IMR-90 (cell line): ENCODE measurements around the gene MLLT3. TPM values are rescaled to one million over a fixed set of nuclear protein-coding genes. Genes with fewer than 3 reads are reported as not detected.

Experiments
- ATAC-seq: fragments of 200-7000 bp; cut with Tn5 transposase; 2 replicates; pipeline ENCODE4 v1.9.1; 2020; ENCODE audit warnings: low read depth, mild to moderate bottlenecking, moderate library complexity
- BruUV-seq: library from RNA; stranded (reverse); fragments of 400-500 nt; replicated peaks from 2 replicates; lab custom pipeline; 2021; lab: Mats Ljungman, UMichigan
- CTCF ChIA-PET: fragments of 300-600 bp; formaldehyde crosslinking; extraction: SDS; loops from one replicate; lab custom pipeline; 2021; ENCODE audit warnings: antibody characterized with exemption; lab: Yijun Ruan, JAX
- POLR2A ChIA-PET: fragments of 300-600 bp; sonication (Branson Sonifier 250); formaldehyde crosslinking; loops from one replicate; lab custom pipeline; 2022; ENCODE audit warnings: antibody characterized with exemption; ENCODE audit not compliant: unreplicated experiment; lab: Charles Lee
- DNase-seq: peaks from one replicate; pipeline ENCODE4 v3.0.0; 2013
- H2AFZ ChIP-seq: replicated peaks from 2 replicates; pipeline ENCODE3; 2013; ENCODE audit warnings: low read length, mild to moderate bottlenecking; ENCODE audit not compliant: poor library complexity
- H2AK5ac ChIP-seq: 2 replicates; pipeline ENCODE4 v1.6.1; 2013; ENCODE audit warnings: low read depth, low read length, inconsistent platforms
- H2AK9ac ChIP-seq: replicated peaks from 2 replicates; pipeline ENCODE3; 2013; ENCODE audit warnings: mild to moderate bottlenecking, low read depth, low read length, moderate library complexity; ENCODE audit not compliant: poor library complexity
- H2BK120ac ChIP-seq: 2 replicates; pipeline ENCODE4 v1.6.1; 2013; ENCODE audit warnings: low read depth, low read length, inconsistent platforms
- H2BK15ac ChIP-seq: 3 replicates; pipeline ENCODE4 v1.6.1; 2013; ENCODE audit warnings: low read depth, low read length, inconsistent platforms
- H2BK20ac ChIP-seq: 2 replicates; pipeline ENCODE4 v1.6.1; 2013; ENCODE audit warnings: low read depth, mild to moderate bottlenecking, inconsistent platforms, low read length, moderate library complexity
- H2BK5ac ChIP-seq: 2 replicates; pipeline ENCODE4 v1.6.1; 2013; ENCODE audit warnings: mild to moderate bottlenecking, low read depth, low read length, inconsistent platforms; ENCODE audit not compliant: poor library complexity, severe bottlenecking
- H3K14ac ChIP-seq: replicated peaks from 2 replicates; pipeline ENCODE4 v1.6.1; 2013; ENCODE audit warnings: low read depth, low read length, inconsistent platforms
- H3K18ac ChIP-seq: 2 replicates; pipeline ENCODE4 v1.6.1; 2013; ENCODE audit warnings: low read depth, low read length, control low read depth
- H3K23ac ChIP-seq: 2 replicates; pipeline ENCODE4 v1.6.1; 2013; ENCODE audit warnings: low read depth, low read length, inconsistent platforms
- H3K27ac ChIP-seq: 2 replicates; pipeline ENCODE4 v1.5.1; 2013; ENCODE audit warnings: mild to moderate bottlenecking, control low read depth, low read length; ENCODE audit not compliant: insufficient read depth
- H3K27me3 ChIP-seq: 2 replicates; pipeline ENCODE4 v1.6.1; 2013; ENCODE audit warnings: low read length; ENCODE audit not compliant: control insufficient read depth, insufficient read depth
- H3K36me3 ChIP-seq: 2 replicates; pipeline ENCODE4 v1.6.1; 2013; ENCODE audit warnings: low read length, mixed read lengths; ENCODE audit not compliant: control insufficient read depth, insufficient read depth
- H3K4ac ChIP-seq: 2 replicates; pipeline ENCODE4 v1.6.1; 2013; ENCODE audit warnings: low read depth, low read length, inconsistent platforms
- H3K4me1 ChIP-seq: 2 replicates; pipeline ENCODE4 v1.6.1; 2013; ENCODE audit warnings: low read length, mixed read lengths; ENCODE audit not compliant: control insufficient read depth, insufficient read depth
- H3K4me2 ChIP-seq: 2 replicates; pipeline ENCODE4 v1.6.1; 2013; ENCODE audit warnings: low read depth, mild to moderate bottlenecking, control low read depth, low read length, moderate library complexity
- H3K4me3 ChIP-seq: 2 replicates; pipeline ENCODE4 v1.5.1; 2013; ENCODE audit warnings: low read depth, mild to moderate bottlenecking, control low read depth, low read length, moderate library complexity; ENCODE audit not compliant: insufficient read depth
- H3K56ac ChIP-seq: 2 replicates; pipeline ENCODE4 v1.6.1; 2013; ENCODE audit warnings: low read length, inconsistent platforms; ENCODE audit not compliant: insufficient read depth; ENCODE audit errors: extremely low read depth
- H3K79me1 ChIP-seq, 2 experiments: 2 replicates each; pipeline ENCODE4 v1.6.1; 2013; ENCODE audit warnings: low read length in 2 of 2, inconsistent platforms in 1 of 2, low read depth in 1 of 2
- H3K9ac ChIP-seq: 2 replicates; pipeline ENCODE4 v1.6.1; 2013; ENCODE audit warnings: low read depth, low read length, control low read depth
- H3K9me1 ChIP-seq: 2 replicates; pipeline ENCODE4 v1.6.1; 2013; ENCODE audit warnings: low read length, inconsistent platforms; ENCODE audit not compliant: insufficient read depth
- H3K9me3 ChIP-seq: 2 replicates; pipeline ENCODE4 v1.6.1; 2013; ENCODE audit warnings: low read length; ENCODE audit not compliant: control insufficient read depth, insufficient read depth
- H4K20me1 ChIP-seq: 2 replicates; pipeline ENCODE4 v1.6.1; 2013; ENCODE audit warnings: low read length, inconsistent platforms; ENCODE audit not compliant: insufficient read depth
- H4K5ac ChIP-seq: 2 replicates; pipeline ENCODE4 v1.6.1; 2013; ENCODE audit warnings: mild to moderate bottlenecking, low read depth, low read length, control low read depth
- H4K8ac ChIP-seq, 2 experiments: 2 replicates each; pipeline ENCODE4 v1.6.1; 2013; ENCODE audit warnings: low read depth in 2 of 2, low read length in 2 of 2, control low read depth in 1 of 2, inconsistent platforms in 1 of 2
- H4K91ac ChIP-seq: 2 replicates; pipeline ENCODE4 v1.6.1; 2013; ENCODE audit warnings: low read depth, low read length, inconsistent platforms; ENCODE audit not compliant: insufficient read depth
- BHLHE40 ChIP-seq: fragments of 150-350 bp; IDR thresholded peaks from 2 replicates; pipeline ENCODE4 v1.6.1; 2016; ENCODE audit warnings: mild to moderate bottlenecking, low read depth, low read length
- CEBPB ChIP-seq: IDR thresholded peaks from 2 replicates; pipeline ENCODE4 v1.6.1; 2012; ENCODE audit warnings: low read depth, low read length, improper control_type of control experiment
- CHD1 ChIP-seq: IDR thresholded peaks from 2 replicates; pipeline ENCODE4 v1.6.1; 2012; ENCODE audit warnings: low read depth, low read length, improper control_type of control experiment
- ELK1 ChIP-seq: fragments of 150-350 bp; IDR thresholded peaks from 2 replicates; pipeline ENCODE4 v1.6.1; 2016; ENCODE audit warnings: low read depth, mild to moderate bottlenecking, low read length, moderate library complexity, borderline replicate concordance
- FOS ChIP-seq: fragments of 150-350 bp; IDR thresholded peaks from 2 replicates; pipeline ENCODE4 v1.6.1; 2016; ENCODE audit warnings: low read depth, low read length
- MAFK ChIP-seq: IDR thresholded peaks from 2 replicates; pipeline ENCODE4 v1.6.1; 2012; ENCODE audit warnings: low read depth, low read length, improper control_type of control experiment
- MAZ ChIP-seq: IDR thresholded peaks from 2 replicates; pipeline ENCODE4 v1.6.1; 2012; ENCODE audit warnings: low read depth, mild to moderate bottlenecking, low read length, improper control_type of control experiment, moderate library complexity, borderline replicate concordance
- MXI1 ChIP-seq: IDR thresholded peaks from 2 replicates; pipeline ENCODE4 v1.6.1; 2012; ENCODE audit warnings: low read depth, mild to moderate bottlenecking, low read length, moderate library complexity, borderline replicate concordance
- NFE2L2 ChIP-seq: fragments of 150-350 bp; IDR thresholded peaks from 2 replicates; pipeline ENCODE4 v1.6.1; 2016; ENCODE audit warnings: low read depth, mild to moderate bottlenecking, low read length
- POLR2A ChIP-seq: IDR thresholded peaks from 2 replicates; pipeline ENCODE4 v1.6.1; 2012; ENCODE audit warnings: mild to moderate bottlenecking, low read depth, low read length
- RAD21 ChIP-seq: IDR thresholded peaks from 2 replicates; pipeline ENCODE4 v1.6.1; 2012; ENCODE audit warnings: low read length, improper control_type of control experiment
- RCOR1 ChIP-seq: IDR thresholded peaks from 2 replicates; pipeline ENCODE4 v1.6.1; 2012; ENCODE audit warnings: mild to moderate bottlenecking, low read length, improper control_type of control experiment; ENCODE audit not compliant: insufficient replicate concordance
- RFX5 ChIP-seq: IDR thresholded peaks from 2 replicates; pipeline ENCODE4 v1.8.0; 2012; ENCODE audit warnings: low read depth, mild to moderate bottlenecking, low read length, moderate library complexity
- SMC3 ChIP-seq: fragments of 150-350 bp; IDR thresholded peaks from 2 replicates; pipeline ENCODE4 v1.6.1; 2016; ENCODE audit warnings: low read depth, mild to moderate bottlenecking, antibody characterized with exemption, low read length, moderate library complexity
- USF2 ChIP-seq: fragments of 150-350 bp; IDR thresholded peaks from 2 replicates; pipeline ENCODE4 v1.6.1; 2017; ENCODE audit warnings: mild to moderate bottlenecking, antibody characterized with exemption, low read length, low read depth
- WGBS, 2 experiments: methylation state at CpG; one replicate each; pipeline versions ENCODE4 v1.1.5 to v1.1.7; 2013; ENCODE audit warnings: missing lambda C conversion rate in 2 of 2; ENCODE audit not compliant: insufficient read length in 1 of 2; ENCODE audit errors: extremely low coverage in 2 of 2; 5-methylcytosine and 5-hydroxymethylcytosine counted together
- dilution Hi-C: fragments of 300-500 bp; cut with HindIII; formaldehyde crosslinking; loops from one replicate; pipeline ENCODE4 v1.14.3; 2018; ENCODE audit warnings: low sequenced_read_pairs; ENCODE audit not compliant: unreplicated experiment
- in situ Hi-C: fragments of 300-500 bp; cut with MboI; formaldehyde crosslinking; loops from 3 replicates; pipeline ENCODE4 v1.14.3; 2019; ENCODE audit warnings: low sequenced_read_pairs, inconsistent platforms, mixed read lengths
- intact Hi-C: fragments of 100-400 bp; cut with micrococcal nuclease; formaldehyde crosslinking; loops from 2 replicates; pipeline ENCODE4 v1.10.0; 2022
- polyA plus RNA-seq, 3 experiments: library from polyadenylated mRNA; depleted of rRNA; stranded (reverse); fragments of >200 nt; gene quantifications; 2 replicates each; pipeline ENCODE4 v1.2.3, GENCODE V29; 2012; ENCODE audit warnings: low replicate concordance in 1 of 3
- total RNA-seq: library from RNA; depleted of rRNA; stranded (reverse); fragments of >200 nt; gene quantifications from 2 replicates; pipeline ENCODE4 v1.2.3, GENCODE V29; 2012
- TF ChIP-seq, protein P1 (sequence below): conservative IDR thresholded peaks from 2 replicates; pipeline ENCODE4 v1.5.1; 2012; ENCODE audit warnings: mild to moderate bottlenecking, low read depth, low read length, improper control_type of control experiment

The MLLT3 gene
- total and polyA plus RNA-seq, 2 of the 4 experiments (the other 2 are of a cell fraction): 10.4 to 21.1 TPM

GRCh38 chr9:20569525-20569924 lies 52.8 kb downstream of the MLLT3 start:
- no peak overlapping the region for H2AK9ac ChIP-seq
- CTCF ChIA-PET: no interaction called here
- peak overlapping the region; percentile 85; the same call in 2 of the 3 replicates for H2BK15ac ChIP-seq
- H3K56ac ChIP-seq: peak overlapping the region; percentile 62; the same call in 1 of the 2 replicates
- H3K18ac ChIP-seq: peak overlapping the region; percentile 48; the same call in 1 of the 2 replicates
- H3K9ac ChIP-seq: no peak overlapping the region
- H4K20me1 ChIP-seq: no peaks in the 10 kb centered on the region
- H4K8ac ChIP-seq: peak overlapping the region in 1 of 2 experiments; percentile 67; a peak in 2 of 4 replicates
- intact Hi-C loops (loop anchor here (5.0 kb wide), 1 partner anchor 413 kb away; no protein-coding TSS in a partner anchor), dilution Hi-C loops (no loop called here), in situ Hi-C loops (no loop called here)
- BruUV-seq: no TSS peak
- H4K5ac ChIP-seq: peak overlapping the region; percentile 14; the same call in 1 of the 2 replicates
- peak overlapping the region; percentile 91 for H3K4ac ChIP-seq
- peaks cover 6% of the 10 kb centered on the region for H3K4me1 ChIP-seq
- H3K36me3 ChIP-seq: no peaks in the 10 kb centered on the region
- POLR2A ChIA-PET: no interaction called here
- H3K9me3 ChIP-seq: no peaks in the 10 kb centered on the region
- H2BK5ac ChIP-seq: peak overlapping the region; percentile 75
- H3K23ac ChIP-seq: peak overlapping the region; percentile 89; the same call in 1 of the 2 replicates
- H3K9me1 ChIP-seq: peaks cover 4% of the 10 kb centered on the region
- peak overlapping the region; percentile 75 for H3K14ac ChIP-seq
- peaks cover 20 to 52% of the 10 kb centered on the region in 2 experiments for H3K79me1 ChIP-seq
- no peaks in the 10 kb centered on the region for H3K27me3 ChIP-seq
- DNase-seq (no peak), ATAC-seq (no peak)
- peak overlapping the region; percentile 87 for H2BK120ac ChIP-seq
- peak overlapping the region; percentile 88 for H3K27ac ChIP-seq
- H2AFZ ChIP-seq: peak overlapping the region; percentile 36
- H4K91ac ChIP-seq: peak overlapping the region; percentile 69
- H2AK5ac ChIP-seq: peak overlapping the region; percentile 92
- peak overlapping the region; percentile 93 for H2BK20ac ChIP-seq
- H3K4me2 ChIP-seq: peak overlapping the region; percentile 55
- H3K4me3 ChIP-seq: no peak overlapping the region
- 81% methylated on average over 2 of the region's 5 CpGs; no CpG with 5 or more reads in 1 of the 2 experiments for WGBS, 2 experiments
- no peak for TF ChIP-seq RCOR1
- no peak for TF ChIP-seq RFX5
- TF ChIP-seq, protein P1, sequence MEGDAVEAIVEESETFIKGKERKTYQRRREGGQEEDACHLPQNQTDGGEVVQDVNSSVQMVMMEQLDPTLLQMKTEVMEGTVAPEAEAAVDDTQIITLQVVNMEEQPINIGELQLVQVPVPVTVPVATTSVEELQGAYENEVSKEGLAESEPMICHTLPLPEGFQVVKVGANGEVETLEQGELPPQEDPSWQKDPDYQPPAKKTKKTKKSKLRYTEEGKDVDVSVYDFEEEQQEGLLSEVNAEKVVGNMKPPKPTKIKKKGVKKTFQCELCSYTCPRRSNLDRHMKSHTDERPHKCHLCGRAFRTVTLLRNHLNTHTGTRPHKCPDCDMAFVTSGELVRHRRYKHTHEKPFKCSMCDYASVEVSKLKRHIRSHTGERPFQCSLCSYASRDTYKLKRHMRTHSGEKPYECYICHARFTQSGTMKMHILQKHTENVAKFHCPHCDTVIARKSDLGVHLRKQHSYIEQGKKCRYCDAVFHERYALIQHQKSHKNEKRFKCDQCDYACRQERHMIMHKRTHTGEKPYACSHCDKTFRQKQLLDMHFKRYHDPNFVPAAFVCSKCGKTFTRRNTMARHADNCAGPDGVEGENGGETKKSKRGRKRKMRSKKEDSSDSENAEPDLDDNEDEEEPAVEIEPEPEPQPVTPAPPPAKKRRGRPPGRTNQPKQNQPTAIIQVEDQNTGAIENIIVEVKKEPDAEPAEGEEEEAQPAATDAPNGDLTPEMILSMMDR: no peak
- no peak for TF ChIP-seq NFE2L2
- TF ChIP-seq BHLHE40: no peak
- no peak for TF ChIP-seq CEBPB
- TF ChIP-seq SMC3: no peak
- TF ChIP-seq MAZ: no peak
- no peak for TF ChIP-seq MXI1
- TF ChIP-seq USF2: no peak
- no peak for TF ChIP-seq RAD21
- no peak for TF ChIP-seq MAFK
- no peak for TF ChIP-seq POLR2A
- TF ChIP-seq CHD1: no peak
- no peak for TF ChIP-seq FOS
- TF ChIP-seq ELK1: no peak
